ENCODE measurements around the gene DNAL1.

The DNAL1 gene

DNA sequence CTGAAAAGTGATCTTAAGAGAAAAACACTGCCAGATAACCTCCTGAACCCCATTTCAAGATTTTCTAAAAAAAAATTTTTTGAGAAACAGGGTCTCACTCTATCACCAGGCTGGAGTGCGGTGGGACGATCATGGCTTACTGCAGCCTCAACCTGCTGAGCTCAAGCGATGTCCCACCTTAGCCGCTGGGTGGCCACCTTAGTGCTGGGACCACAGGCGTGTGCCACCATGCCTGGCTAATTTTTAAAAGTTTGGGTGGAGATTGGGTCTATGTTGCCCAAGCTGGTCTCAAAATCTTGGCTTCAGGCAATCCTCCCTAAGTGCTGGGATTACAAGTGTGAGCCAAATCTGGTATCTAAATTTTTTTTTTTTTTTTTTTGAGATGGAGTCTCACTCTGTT lies 66.0 kb downstream of the DNAL1 start:
- no peak for DNase-seq

DNA sequence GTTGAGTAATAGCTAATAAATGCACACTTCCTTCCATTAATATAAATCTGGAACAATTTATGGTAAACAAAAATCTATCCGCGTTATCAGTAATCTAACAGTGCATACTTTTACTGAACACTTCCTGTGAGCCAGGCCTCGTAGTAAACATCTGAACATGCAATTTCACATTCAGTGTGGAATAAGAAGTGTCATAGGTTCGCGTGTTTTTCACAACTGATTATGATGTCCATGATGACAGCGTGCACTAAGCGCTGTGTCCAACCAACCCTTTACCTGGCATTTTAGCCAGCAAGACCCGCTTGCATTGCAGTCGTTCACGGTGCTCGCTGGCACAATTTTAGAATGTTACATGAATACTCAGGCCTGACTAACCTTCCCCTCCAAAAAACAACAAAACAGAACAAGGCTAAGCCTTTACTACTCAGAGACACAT lies 67.3 kb downstream of the DNAL1 start:
- no peak for DNase-seq

DNA sequence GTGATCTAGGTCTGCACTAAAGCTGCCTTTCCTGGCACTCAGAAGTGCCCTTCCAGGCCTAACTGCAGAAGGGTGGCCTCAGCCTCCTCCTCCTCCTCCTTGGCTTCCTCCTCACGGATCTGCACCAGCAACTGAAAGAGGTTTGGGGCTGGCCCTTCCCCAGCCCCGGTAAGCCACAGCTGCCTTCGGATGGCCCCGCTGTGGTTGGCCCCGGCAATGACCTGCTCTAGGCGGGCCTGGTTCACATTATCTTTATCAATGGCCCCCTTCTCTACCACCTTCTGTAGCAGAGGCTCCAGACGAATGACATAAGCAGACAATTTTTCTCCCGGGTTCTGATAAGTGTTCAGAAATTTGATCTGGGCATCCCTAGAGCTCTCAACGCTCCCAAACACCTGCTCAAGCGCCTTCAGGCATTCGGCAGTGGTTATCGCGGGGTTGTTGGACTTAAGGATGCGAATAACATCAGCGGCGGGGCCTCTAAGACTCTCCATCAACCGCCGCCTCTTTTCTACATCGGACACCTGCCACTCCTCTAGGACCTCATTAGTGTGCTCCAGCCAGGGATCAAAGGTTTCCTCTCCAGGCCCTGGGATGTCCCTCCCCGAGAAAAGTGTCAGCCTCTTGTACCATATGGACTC lies 67.9 kb downstream of the DNAL1 start:
- no peak for DNase-seq

DNA sequence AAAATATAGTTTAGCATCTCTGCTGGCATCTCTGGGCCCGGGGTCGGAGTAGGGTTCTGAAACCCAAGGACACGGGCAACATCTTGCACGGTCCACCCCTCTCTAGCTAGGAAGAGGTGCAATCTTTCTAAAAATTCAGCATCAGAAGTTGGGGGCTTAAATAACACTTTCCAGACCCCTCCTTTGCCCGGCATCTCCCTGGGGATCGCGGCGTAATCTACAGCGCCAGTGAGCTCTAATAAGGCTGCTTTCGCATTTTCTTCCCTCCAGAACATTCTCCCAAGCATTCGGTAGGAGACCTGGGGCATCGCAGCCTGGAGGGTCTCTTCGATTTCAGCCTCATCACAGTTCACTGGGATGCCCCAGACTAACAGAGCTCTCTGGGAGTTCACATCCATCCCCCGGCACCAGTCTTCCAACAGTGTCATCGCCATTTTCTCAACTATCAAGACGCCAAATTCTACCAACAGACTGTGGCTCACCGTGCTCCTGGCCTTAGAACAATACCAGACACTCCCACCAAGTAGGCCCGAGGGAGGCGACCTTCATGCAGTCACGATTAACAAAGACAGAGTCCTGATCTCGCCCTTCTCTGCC lies 68.5 kb downstream of the DNAL1 start:
- DNase-seq: no peak

DNA sequence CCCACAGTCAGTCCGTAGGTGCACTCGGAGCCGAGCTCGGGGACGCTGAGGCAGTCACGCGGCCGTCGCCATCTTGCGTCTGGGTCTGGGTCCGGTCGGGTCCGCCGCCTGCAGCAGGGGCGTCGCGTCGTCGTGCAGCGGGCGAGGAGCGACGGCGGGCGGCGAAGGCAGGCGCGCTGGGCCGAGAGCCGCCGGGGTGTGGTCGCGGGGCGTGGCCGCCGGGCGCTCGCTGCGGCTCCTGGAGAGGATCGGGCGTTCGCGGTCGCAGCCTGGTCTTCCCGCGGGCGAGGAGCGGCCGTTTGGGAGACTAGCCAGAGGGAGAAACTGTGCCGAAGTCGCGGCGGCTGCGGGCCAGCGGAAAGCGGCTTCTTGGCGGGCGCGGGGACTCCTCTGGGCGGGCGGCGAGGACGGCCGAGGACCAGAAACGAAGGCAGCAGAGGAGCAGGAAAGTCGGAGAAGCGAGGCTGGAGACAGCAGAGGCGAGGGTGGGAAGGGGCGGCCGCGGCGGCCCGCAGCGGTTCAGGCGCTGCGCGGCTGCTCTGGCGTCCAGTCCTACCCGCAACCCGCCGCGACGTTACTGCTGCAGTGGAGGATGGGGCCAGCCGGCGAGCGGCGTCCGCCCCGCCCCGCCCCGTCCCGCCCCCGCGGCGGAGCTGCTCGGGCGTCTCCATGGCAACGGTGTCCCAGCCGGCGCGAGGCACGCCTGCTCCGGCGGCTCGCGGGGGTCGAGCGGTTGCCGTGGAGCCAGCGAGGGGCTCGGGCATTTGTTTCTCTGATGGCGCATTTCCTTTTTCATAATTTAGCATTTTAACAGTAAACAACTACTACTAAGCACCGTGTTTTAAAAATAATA lies 69.2 kb downstream of the DNAL1 start, which contains the start of gene PNMA1:
Gene PNMA1, minus strand, starts transcription at position 582 of the 853 bp plus-strand sequence. CDS start 745 bp downstream, outside the sequence.
- DNase-seq: no peak

DNA sequence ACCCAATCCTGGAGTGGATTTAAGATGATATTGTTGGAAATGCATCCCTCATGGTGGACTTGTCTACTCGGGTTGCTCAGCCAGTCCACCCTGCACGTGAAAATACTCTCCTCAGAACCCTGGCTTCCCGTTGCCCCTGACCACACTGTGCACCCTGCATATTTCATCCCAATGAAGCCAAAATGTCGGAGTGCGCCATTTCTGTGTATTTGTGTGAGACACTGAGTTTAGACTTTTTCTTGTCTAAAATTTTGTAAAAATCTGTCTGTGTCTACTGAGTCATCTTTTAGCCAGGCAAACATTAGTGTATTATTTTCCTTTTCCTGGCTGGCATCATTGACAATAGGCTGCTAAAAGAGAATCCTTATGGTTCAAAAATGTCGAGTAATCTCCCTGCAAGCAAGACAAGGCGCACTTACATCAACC lies 69.9 kb downstream of the DNAL1 start:
- DNase-seq: no peak

DNA sequence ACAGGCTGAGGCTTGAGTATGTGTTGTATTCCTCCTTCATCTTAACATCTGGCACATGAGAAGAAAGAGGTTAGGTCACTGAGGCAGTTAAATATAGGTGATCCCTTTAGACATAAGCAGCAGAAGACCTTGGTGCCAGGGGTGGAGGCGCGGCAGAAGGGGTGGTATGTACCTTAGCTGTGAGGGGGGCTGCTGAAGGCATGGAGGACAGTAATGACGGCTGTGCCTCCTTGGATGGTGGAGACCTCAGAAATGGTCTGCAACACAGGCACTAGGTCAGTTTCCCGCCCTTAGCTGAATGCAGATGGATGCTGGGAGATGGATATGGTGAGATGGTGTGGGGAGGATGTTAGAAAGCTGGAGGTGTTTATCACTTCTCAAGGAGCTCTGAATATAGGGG lies 70.9 kb downstream of the DNAL1 start:
- no peak for DNase-seq

DNA sequence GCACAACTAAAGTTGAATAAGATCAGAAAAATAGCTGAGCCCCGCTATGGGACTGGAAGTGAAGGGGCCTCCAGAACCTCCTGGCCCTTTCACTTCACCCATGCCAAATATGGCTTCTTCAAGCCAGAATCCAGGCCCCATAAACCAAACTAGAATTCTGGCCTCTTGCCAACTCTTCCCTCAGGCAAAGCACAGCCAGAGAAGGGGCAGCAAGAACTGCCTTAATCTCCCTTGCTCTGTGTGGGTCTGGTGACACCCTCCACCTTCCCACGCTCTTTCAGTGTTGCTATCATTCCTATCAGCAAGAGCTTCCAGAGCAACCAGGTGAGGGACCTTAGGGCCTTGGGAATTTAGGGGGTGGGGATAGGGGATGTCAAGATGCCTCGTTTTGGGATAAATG lies 72.5 kb downstream of the DNAL1 start:
- DNase-seq: no peak

DNA sequence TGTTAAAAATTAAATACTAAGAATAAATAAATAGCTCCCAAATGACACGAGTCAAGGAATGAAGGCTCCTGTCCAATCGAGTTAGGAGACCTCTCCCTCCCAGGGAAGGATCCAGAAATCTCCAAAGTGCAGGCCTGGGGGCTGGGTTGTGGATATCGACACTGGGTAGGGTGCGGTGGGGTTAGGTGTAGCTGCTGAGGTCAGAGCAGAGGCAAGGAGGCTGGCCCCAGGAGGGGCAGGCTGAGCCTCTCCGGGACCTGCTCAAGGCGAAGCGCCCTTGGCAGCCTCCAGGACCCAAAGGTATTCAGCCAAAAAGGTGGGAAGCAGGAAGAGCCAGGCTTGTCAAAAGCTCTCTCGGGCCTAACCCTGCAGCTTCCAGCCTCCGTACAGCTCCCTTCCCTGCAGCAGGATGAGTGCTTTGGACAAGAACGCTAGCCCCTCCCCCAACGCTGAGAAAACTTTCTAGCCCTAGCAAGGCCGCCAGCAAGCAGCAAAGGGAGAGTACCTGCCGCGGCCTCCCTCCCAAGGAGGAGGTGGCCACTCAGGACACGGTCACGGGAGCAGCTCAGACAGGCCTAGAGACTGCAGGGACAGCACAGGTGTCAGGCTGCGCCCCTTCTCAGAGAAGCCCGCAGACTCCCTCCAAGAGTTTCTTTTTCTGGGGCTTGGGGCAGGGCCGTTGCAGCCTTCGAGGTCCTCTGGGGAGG lies 73.1 kb downstream of the DNAL1 start:
- DNase-seq: no peak

DNA sequence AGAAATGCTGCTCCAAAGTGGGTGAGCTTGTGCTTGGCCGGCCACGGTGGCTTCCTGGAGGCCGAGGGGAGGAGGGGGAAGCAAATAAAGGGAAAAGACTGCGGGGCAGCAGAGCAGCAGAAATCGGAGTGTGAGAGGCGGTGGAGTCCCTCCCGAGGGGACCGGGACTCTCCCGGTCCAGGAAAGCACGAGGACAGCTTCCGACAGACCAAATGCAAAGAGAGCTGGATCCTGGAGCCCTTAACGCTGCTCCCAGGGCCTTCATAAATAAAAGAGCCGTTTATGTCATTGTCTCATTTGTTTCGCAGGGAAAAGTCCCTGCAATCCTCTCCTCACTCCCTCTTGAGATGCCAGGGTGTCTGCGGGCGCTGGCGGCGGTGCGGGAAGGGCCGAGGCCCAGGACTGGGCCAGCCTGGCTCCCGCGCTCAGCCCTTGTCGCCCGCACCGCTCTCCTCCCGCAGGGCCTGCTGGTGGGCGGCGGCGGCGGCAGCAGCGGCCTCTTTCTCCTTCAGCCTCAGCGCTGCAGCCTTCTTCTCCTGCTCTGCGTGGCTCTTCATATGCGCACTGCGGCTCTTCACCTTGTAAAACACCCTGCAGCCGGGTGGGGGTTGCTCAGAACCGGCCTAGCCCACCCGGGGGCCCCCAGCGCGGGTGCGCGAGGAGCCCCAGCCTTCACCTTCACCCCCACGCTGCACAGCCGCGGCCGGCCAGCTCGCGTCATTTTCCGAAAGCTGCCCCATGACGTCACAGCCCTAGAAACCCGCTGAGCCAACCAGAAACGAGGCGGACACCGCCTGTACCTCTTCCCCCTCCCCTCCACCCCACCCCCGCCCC lies 73.8 kb downstream of the DNAL1 start:
- no peak for DNase-seq

DNA sequence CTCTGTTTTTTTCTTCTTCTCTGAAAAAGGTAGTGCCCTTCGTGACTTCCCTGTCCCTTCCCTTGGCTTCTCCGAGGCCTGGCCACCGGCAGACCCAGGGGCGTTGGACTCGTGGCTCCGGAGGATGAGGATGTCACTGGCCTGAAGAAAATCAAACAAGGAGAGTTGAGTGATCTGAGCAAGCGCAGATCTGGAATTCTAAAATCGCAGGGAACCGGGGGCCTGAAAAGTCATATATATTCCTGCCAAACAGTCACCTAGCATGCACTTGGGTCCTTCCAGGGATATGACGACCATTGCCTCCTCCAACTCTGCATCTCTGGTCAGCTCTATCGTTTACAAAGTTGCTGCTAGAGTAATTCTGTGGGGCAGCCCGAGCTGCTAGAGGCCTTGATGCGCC lies 74.6 kb downstream of the DNAL1 start:
- DNase-seq: no peak

DNA sequence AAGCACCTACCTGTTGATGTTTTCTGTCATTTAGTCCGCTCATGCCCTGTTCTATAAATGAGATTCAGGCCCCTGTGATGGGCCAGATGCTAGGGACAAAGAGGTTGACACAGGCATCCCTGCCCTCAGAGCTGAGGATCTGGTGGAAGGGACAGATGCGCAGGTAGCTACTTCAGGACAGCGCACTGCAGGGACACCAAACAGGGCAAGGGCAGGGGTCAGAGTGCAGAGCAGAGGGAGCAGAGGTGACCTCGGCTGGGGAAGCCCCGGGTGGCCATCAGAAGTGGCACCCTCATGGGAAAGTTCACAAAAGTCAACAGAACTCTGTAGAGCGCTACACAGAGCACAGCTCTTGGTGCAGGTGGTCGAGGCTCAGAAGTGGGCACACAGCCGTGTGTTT lies 75.0 kb downstream of the DNAL1 start:
- no peak for DNase-seq

DNA sequence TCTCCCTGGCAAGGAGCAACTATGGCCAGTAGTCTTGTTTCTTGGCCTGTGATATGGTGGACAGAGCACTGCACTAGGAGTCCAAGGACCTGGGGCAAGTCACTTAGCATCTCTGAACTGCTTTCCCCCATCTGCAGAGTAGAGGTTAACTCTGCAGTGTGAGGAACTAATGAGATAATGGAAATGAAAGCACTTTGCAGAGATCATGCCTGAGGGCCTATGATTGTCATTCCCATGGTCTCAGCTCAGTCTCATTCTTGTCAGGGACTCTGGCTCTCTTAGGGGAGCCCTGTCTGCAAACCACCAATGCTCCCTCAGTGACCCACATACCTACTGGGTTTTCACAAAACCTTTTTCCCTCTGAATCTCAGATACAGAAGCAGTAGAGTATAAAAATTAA lies 75.8 kb downstream of the DNAL1 start:
- DNase-seq: no peak

DNA sequence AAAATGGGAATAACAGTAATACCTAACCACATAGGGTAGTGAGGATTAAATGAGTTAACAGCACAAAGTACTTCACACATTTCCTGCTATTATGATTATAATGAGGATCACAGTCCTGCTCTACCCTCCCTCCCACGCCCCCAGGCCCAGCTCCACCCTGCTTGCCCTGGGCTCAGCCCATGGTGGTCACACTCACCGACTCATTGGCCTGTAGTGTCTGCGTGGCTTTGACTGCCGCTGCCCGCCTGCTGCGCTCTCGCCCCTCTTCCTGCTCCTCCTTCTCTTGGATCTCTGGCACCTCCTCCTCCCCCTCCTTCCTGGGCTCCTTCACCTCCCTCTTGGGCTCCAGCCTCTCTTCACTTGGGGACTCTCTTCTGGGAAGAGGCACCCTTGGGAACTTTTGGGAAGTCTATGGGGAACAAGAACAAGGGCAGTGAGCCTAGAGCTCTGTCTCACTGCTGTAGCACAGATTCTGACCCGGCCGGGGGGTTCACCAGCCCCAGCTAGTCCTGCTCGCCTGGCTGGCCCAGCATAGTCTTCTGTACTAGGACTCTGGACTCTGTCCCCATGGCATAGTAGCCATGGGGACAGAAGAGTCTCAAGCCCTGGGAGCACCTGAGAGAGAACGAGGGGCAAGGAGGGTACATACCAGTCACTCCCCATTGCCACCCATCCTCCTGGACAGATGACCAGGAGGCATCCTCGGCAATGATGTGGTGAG lies 76.5 kb downstream of the DNAL1 start:
- no peak for DNase-seq

DNA sequence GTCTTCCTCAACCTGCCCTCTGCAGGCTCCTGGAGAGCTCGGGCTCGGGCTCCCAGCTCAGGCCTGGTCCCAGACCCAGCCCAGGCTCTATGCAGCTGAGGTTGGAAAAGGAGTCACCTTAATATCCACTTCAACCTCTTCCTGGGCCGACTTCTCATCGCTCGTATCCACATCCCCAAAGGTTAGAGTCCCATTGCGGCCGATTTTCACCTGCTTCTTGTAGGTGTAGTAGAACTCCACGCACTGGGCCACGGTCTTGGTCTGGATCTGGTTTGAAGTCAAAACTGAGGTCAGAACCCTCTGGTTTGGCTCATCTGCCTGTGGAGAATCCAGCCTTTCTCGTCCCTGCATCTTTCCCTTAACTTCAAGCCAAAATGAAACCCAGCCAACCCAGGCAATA lies 77.8 kb downstream of the DNAL1 start:
- no peak for DNase-seq

DNA sequence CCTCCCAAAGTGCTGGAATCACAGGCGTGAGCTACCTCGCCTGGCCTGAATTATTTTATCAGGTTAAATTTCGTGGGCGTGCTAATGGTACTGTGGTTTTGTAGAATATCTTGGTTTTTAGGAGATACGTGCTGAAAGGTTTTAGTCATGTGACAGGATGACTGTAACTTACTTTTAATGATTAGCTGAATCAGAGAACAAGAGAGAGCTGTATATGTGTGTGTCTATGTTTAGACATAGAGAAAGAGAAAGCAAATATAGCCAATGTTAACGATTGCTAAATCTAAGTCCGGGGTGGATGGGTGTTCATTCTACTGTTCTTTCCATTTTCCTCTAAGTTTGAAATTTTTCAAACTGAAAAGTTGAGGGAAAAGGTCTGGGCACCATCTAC lies 78.6 kb downstream of the DNAL1 start:
- no peak for DNase-seq

DNA sequence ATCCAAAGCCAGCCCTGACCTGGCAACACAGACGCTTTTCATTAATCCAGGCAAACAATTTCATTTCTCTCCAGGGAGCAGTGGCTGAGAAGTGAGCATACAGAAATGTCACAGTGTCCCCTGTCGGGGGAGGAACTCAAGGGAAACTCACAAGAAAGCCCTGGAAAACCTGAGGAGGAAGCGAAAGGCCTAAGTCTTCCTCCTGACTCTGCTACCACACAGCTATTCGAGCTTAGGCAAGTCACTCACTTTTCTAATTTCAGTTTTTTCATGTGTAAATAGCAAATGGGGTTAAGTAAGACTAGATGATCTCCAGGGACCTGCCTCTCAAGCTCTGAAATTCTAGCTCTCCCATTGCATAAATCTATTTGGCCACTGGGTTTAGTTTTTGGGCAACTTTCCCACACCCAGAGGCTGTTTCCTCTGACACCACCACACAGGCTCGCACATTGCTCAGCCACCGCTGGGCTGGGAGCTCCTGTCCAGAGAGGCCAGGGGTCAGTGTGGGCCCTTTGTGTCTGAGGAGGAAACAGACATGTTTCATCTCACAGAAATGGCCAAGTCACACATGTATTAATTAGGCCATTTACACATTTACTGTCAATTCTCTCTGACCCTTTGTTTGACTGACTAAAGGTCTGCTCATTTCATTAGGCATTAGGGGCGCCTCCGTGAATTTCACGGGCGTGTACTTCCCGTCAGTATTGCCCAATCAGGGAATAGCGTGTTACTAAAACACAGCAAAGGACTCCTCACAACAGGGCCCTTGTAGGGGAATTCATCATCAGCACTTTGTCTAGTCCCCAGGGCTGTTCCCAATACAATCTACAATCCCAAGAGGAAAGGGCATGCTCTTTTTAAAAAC lies 79.2 kb downstream of the DNAL1 start:
- no peak for DNase-seq

DNA sequence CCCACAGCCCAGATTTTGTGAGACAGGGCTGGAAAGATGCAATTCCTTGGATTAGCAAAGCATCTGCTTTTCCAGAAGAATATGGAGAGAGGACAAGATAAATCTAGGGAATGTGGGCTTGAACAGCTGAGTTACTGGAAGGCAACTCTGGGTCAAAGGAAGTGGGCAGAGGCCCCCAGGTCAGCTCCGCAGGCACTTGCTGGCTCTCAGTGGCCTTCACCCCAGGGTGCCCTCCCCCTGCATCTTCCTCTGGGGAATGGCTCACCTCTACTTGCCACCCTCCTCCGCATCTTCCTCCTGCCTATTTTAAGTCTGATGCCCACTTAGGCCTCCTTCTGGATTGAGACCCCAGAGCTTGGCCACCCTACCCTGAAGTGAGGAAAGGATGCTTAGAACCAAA lies 79.9 kb downstream of the DNAL1 start:
- DNase-seq: no peak

DNA sequence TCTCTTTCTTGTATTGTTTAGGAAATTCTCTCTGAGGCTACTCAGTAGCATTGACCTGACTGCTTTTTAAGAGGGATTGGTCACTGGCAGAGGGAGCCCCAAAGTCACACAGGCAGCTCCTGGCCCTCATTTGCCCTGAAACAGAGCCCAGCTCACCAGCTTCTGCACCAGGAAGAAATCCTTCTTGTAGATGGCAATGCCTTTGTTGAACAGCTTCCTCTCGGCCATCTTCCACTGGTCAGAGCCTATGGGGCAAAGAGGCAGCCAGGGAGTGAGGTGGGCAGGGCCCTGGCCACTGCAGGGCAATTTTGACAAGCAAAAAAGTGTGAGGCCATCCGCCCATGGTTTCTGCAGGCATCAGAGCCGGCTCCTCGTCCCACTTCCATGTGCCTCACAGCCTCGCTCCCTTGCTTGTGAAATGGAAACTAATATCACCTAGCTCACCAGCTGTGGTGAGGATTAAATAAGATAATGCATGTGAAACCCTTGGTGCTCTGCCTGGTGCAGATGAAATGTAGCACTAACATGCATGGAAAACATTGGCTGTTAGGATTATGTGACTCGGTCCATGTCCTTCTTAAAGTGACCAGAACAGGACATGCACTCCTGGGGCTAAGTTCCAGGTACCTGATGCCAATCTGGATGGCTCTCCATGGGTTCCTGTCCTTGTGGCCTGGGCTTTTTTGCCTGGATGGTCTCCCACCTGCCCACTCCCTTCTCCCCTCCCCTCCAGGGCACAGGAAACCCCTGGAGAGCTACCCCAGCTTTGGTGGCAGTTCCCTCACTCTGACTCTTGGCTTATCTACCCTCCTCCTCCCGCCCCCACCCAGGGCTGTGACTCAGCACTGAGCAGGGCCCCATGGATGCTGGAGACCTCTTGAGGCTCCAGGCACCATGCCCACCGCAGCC lies 80.6 kb downstream of the DNAL1 start:
- no peak for DNase-seq
